NCI-H1092 treated with DMSO at 0.1 percent for 48 hours (cell line): ENCODE data around the gene MICAL3.

Source experiments
- DNase-seq: peaks from one replicate; lab custom pipeline; 2025; lab: John Stamatoyannopoulos, UW

Gene MICAL3

GRCh38 chr22:17792299-17792698, 232.1 kb downstream of the MICAL3 start:
- DNase-seq: no peak

- no peak for DNase-seq
Measured at GRCh38 chr22:17791196-17791595, 233.2 kb downstream of the MICAL3 start.

- no peak for DNase-seq
Measured at GRCh38 chr22:17789379-17790200, 234.8 kb downstream of the MICAL3 start.

- no peak for DNase-seq
Measured at GRCh38 chr22:17788528-17789378, 235.6 kb downstream of the MICAL3 start.

GRCh38 chr22:17787716-17788330, 236.5 kb downstream of the MICAL3 start:
- DNase-seq: no peak

GRCh38 chr22:17787241-17787640, 237.1 kb downstream of the MICAL3 start:
- DNase-seq: no peak

- DNase-seq: no peak
Measured at GRCh38 chr22:17786435-17787161, 237.8 kb downstream of the MICAL3 start.

- DNase-seq: no peak
Measured at GRCh38 chr22:17785185-17786184, 238.9 kb downstream of the MICAL3 start.

GRCh38 chr22:17784776-17785175, 239.6 kb downstream of the MICAL3 start:
- no peak for DNase-seq

GRCh38 chr22:17783773-17784480, 240.4 kb downstream of the MICAL3 start:
- DNase-seq: no peak

GRCh38 chr22:17783312-17783711, 241.0 kb downstream of the MICAL3 start:
- DNase-seq: no peak

GRCh38 chr22:17782621-17783020, 241.7 kb downstream of the MICAL3 start:
- DNase-seq: no peak

- no peak for DNase-seq
Measured at GRCh38 chr22:17782158-17782557, 242.2 kb downstream of the MICAL3 start.

GRCh38 chr22:17781319-17782031, 242.9 kb downstream of the MICAL3 start:
- peak; percentile 45 for DNase-seq

- DNase-seq: no peak
Measured at GRCh38 chr22:17780741-17781318, 243.5 kb downstream of the MICAL3 start.

GRCh38 chr22:17780116-17780740, 244.1 kb downstream of the MICAL3 start:
- DNase-seq: no peak

GRCh38 chr22:17779286-17780115, 244.9 kb downstream of the MICAL3 start:
- DNase-seq: no peak
